ENCODE data around the gene SEC23B. TPM values are rescaled to one million over a fixed set of nuclear protein-coding genes. Genes with fewer than 3 reads are reported as not detected.

SEC23B gene
- total RNA-seq, 1 experiment from 2014 or later = 22.0 TPM

DNA sequence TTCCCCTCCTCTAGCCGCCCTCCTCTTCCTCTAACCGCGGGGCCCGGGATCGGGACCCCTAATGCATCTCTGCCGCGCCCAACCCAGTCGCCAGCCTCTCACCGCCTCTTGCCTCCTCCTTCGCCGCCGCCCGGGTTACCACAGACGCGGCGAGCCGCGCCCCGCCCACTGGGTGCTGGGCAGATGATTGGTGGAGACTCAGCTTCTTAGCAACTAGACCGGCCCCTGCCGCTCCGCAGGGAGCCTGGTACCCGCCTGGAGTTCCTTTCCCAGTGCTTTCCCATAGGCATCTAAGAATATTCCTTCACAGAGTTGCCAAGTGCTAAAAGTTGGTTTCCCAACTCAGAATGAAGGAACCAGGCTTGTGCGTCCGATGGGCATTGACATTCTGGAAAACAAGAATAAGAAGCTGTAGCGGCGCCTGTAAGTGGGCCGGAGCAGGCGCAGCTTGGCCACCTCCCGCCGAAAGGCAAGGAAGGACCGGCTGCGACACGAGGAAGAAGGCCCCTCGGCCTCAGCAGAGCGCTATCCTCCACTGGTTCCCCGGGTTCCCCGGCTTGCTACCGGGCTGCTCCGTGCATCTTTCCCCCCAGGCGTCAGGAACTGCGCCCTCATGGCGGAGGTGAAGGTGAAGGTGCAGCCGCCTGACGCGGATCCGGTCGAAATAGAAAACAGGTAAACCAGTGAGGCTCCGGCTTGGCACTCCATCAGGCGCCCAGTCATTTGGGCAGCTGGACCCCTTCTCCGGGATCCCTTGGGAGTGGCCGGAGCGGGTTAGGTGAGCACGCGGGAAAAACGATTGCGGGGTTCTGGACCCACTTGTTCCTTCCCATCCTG lies 40.6 kb upstream of the SEC23B start, which contains the start of the genes DZANK1 and POLR3F:
Gene DZANK1 (minus strand): TSS at position 137 of the 837 bp plus-strand sequence. CDS start 1,672 bp downstream, outside the sequence.
Gene POLR3F (plus strand): TSS at position 497 of the 837 bp plus-strand sequence. CDS start 117 bp downstream, at position 614.
- TF ChIP-seq, protein P1, sequence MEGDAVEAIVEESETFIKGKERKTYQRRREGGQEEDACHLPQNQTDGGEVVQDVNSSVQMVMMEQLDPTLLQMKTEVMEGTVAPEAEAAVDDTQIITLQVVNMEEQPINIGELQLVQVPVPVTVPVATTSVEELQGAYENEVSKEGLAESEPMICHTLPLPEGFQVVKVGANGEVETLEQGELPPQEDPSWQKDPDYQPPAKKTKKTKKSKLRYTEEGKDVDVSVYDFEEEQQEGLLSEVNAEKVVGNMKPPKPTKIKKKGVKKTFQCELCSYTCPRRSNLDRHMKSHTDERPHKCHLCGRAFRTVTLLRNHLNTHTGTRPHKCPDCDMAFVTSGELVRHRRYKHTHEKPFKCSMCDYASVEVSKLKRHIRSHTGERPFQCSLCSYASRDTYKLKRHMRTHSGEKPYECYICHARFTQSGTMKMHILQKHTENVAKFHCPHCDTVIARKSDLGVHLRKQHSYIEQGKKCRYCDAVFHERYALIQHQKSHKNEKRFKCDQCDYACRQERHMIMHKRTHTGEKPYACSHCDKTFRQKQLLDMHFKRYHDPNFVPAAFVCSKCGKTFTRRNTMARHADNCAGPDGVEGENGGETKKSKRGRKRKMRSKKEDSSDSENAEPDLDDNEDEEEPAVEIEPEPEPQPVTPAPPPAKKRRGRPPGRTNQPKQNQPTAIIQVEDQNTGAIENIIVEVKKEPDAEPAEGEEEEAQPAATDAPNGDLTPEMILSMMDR (IDR thresholded peaks at IDR 0.05; ENCODE audit: unreplicated experiment) = no peak
- Mint-ChIP-seq H3K27me3 (ENCODE audit: unreplicated experiment) (no peaks in the 10 kb centered on the region), H3K36me3 (ENCODE audit: insufficient read depth, unreplicated experiment) (peaks cover 13% of the 10 kb centered on the region), H3K9me3 (ENCODE audit: low read depth, unreplicated experiment) (no peaks in the 10 kb centered on the region), H3K4me3 (ENCODE audit: low read depth, unreplicated experiment) (peak within 1 kb of the TSS; percentile 81), H3K4me1 (ENCODE audit: low read depth, unreplicated experiment) (no peaks in the 10 kb centered on the region), H3K27ac (ENCODE audit: unreplicated experiment) (peak within 1 kb of the TSS; percentile 79)
- no TSS peak for BruUV-seq (replicated peaks)
- intact Hi-C loops (cut with micrococcal nuclease; ENCODE audit: unreplicated experiment) = loop anchor here (10.0 kb wide), 1 partner anchor 52 kb away; no protein-coding TSS in a partner anchor
- CTCF ChIA-PET = interaction anchor here (1.1 kb wide), 1 partner anchor 11 kb away, joined by 5 read pairs; no protein-coding TSS in a partner anchor
- peak; percentile 80 for DNase-seq

DNA sequence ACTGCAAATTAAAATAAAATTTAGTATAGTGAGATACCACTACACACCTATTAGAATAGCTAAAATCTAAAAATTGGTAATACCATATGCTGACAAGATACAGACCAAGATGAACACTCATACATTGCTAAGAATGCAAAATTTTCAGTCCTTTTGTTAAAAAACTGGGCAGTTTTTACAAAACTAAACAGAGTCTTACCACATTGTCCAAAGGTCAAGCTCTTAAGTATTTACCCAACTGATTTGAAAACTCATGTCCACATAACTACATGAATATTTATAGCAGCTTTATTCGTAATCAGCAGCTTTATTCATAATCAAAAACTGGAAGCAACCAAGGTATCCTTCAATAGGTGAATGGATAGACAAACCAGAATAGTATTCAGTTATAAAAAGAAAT lies 30.5 kb upstream of the SEC23B start:
- CTCF ChIA-PET = interaction anchor here (0.9 to 1.2 kb wide), 2 partner anchors 10 to 11 kb away, joined by 3 to 5 read pairs; partner anchors contain the start of genes DZANK1 and POLR3F
- Mint-ChIP-seq H3K4me1 (ENCODE audit: low read depth, unreplicated experiment) (no peaks in the 10 kb centered on the region), H3K4me3 (ENCODE audit: low read depth, unreplicated experiment) (no peak overlapping the region), H3K9me3 (ENCODE audit: low read depth, unreplicated experiment) (no peaks in the 10 kb centered on the region), H3K36me3 (ENCODE audit: insufficient read depth, unreplicated experiment) (no peaks in the 10 kb centered on the region), H3K27ac (ENCODE audit: unreplicated experiment) (no peak overlapping the region), H3K27me3 (ENCODE audit: unreplicated experiment) (no peaks in the 10 kb centered on the region)
- no peak for DNase-seq
- TF ChIP-seq, protein P1 (IDR thresholded peaks at IDR 0.05; ENCODE audit: unreplicated experiment) = no peak
- BruUV-seq (replicated peaks) = no TSS peak
- intact Hi-C loops (cut with micrococcal nuclease; ENCODE audit: unreplicated experiment) = no loop called here

DNA sequence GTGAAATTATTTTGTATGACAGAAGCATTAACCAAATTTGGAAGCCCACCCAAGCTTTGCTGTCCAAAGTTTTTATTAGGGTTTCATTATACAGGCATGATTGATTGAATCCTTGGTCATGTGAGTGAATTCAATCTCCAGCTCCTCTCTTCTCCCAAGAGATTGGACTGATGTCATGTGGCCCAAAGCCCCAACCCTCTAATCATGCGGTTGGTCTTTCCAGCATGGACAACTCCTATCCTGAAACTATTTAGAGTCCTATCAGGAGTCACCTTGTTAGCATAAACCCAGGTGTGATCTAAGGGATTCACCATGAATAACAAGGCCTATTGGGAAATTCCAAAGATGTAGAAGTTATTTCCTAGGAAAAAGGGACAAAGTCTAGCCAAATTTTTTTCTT lies 29.9 kb upstream of the SEC23B start:
- DNase-seq = no peak
- H3K27me3 Mint-ChIP-seq (ENCODE audit: unreplicated experiment) = no peaks in the 10 kb centered on the region
- H3K4me1 Mint-ChIP-seq (ENCODE audit: low read depth, unreplicated experiment) = no peaks in the 10 kb centered on the region
- no peak overlapping the region for H3K27ac Mint-ChIP-seq (ENCODE audit: unreplicated experiment)
- H3K9me3 Mint-ChIP-seq (ENCODE audit: low read depth, unreplicated experiment) = no peaks in the 10 kb centered on the region
- H3K4me3 Mint-ChIP-seq (ENCODE audit: low read depth, unreplicated experiment) = no peak overlapping the region
- CTCF ChIA-PET = interaction anchor here (0.9 to 1.2 kb wide), 2 partner anchors 11 to 12 kb away, joined by 3 to 5 read pairs; partner anchors contain the start of genes DZANK1 and POLR3F
- TF ChIP-seq, protein P1 (IDR thresholded peaks at IDR 0.05; ENCODE audit: unreplicated experiment) = no peak
- BruUV-seq (replicated peaks) = no TSS peak
- intact Hi-C loops (cut with micrococcal nuclease; ENCODE audit: unreplicated experiment) = no loop called here
- H3K36me3 Mint-ChIP-seq (ENCODE audit: insufficient read depth, unreplicated experiment) = no peaks in the 10 kb centered on the region

DNA sequence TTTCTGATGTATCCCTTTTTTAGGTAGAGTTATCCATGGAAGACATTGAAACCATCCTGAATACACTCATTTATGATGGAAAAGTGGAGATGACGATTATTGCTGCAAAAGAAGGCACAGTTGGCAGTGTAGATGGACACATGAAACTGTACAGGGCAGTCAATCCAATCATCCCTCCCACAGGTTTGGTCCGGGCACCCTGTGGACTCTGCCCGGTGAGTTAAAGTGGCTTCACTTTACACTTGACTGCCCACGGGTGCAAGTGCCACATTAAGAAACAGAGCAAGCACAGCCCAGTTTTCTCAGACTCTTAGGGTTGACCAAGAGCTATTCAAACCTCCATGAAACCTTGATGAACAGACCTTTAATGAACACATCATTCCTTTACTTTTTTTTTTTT lies 26.1 kb upstream of the SEC23B start:
- Mint-ChIP-seq H3K9me3 (ENCODE audit: low read depth, unreplicated experiment) (no peaks in the 10 kb centered on the region), H3K4me1 (ENCODE audit: low read depth, unreplicated experiment) (no peaks in the 10 kb centered on the region), H3K27ac (ENCODE audit: unreplicated experiment) (no peak overlapping the region), H3K27me3 (ENCODE audit: unreplicated experiment) (no peaks in the 10 kb centered on the region), H3K36me3 (ENCODE audit: insufficient read depth, unreplicated experiment) (no peaks in the 10 kb centered on the region), H3K4me3 (ENCODE audit: low read depth, unreplicated experiment) (no peak overlapping the region)
- CTCF ChIA-PET = no interaction called here
- intact Hi-C loops (cut with micrococcal nuclease; ENCODE audit: unreplicated experiment) = no loop called here
- no TSS peak for BruUV-seq (replicated peaks)
- TF ChIP-seq, protein P1 (IDR thresholded peaks at IDR 0.05; ENCODE audit: unreplicated experiment) = no peak
- DNase-seq = no peak

Data from Calu3 (cell line).